Heart left ventricle (tissue), 16 donors: ENCODE results near the gene CCDC185. TPM values are rescaled to one million over a fixed set of nuclear protein-coding genes. Genes with fewer than 3 reads are reported as not detected.

Experiments used
- ATAC-seq, 4 donors: fragments of 200-7000 bp; cut with Tn5 transposase; one replicate each; pipeline ENCODE4 v1.9.1; 2020 to 2022; ENCODE audit warnings: moderate library complexity in 4 of 4, mild to moderate bottlenecking in 3 of 4, moderate number of reproducible peaks in 1 of 4
- DNase-seq, 5 donors: peaks; one replicate each; pipeline ENCODE4 v3.0.0-alpha.2; 2020
- H3K27ac ChIP-seq, 12 donors: fragments of 200-600 bp; sonication (generic) in 4 of 12; one replicate each; pipeline versions ENCODE4 v1.5.0 to v1.8.0; 2016 to 2022; ENCODE audit warnings: mild to moderate bottlenecking in 2 of 12
- H3K27me3 ChIP-seq, 9 donors: fragments of 200-600 bp; sonication (generic) in 2 of 9; one replicate each; pipeline versions ENCODE4 v1.5.1 to v1.8.0; 2016 to 2022; ENCODE audit warnings: mild to moderate bottlenecking in 3 of 9
- H3K36me3 ChIP-seq, 9 donors: fragments of 200-600 bp; sonication (generic) in 2 of 9; one replicate each; pipeline versions ENCODE4 v1.5.0 to v1.8.0; 2018 to 2022; ENCODE audit warnings: mild to moderate bottlenecking in 2 of 9
- H3K4me1 ChIP-seq, 12 donors: fragments of 200-600 bp; sonication (generic) in 4 of 12; one replicate each; pipeline versions ENCODE4 v1.5.0 to v1.8.0; 2016 to 2022; ENCODE audit warnings: mild to moderate bottlenecking in 3 of 12
- H3K4me3 ChIP-seq, 12 donors: fragments of 200-600 bp; sonication (generic) in 4 of 12; one replicate each; pipeline versions ENCODE4 v1.5.0 to v1.8.0; 2017 to 2022; ENCODE audit warnings: mild to moderate bottlenecking in 9 of 12, moderate library complexity in 4 of 12
- H3K9me3 ChIP-seq, 12 donors: fragments of 200-600 bp; sonication (generic) in 4 of 12; one replicate each; pipeline versions ENCODE4 v1.5.0 to v1.8.0; 2016 to 2022; ENCODE audit warnings: mild to moderate bottlenecking in 1 of 12
- CTCF ChIP-seq, 12 donors: fragments of 200-600 bp; sonication (generic) in 4 of 12; IDR thresholded peaks; one replicate each; pipeline versions ENCODE4 v1.5.0 to v1.8.0; 2018 to 2022; ENCODE audit warnings: antibody characterized with exemption in 12 of 12, mild to moderate bottlenecking in 5 of 12
- POLR2A ChIP-seq, 2 donors: fragments of 450-650 bp; IDR thresholded peaks; one replicate each; pipeline ENCODE4 v1.6.1; 2017; ENCODE audit warnings: antibody characterized with exemption in 2 of 2, mild to moderate bottlenecking in 2 of 2, moderate library complexity in 2 of 2
- WGBS, 4 donors: extraction: QIAGEN DNeasy Blood & Tissue Kit in 2 of 4; methylation state at CpG; one replicate each; pipeline versions ENCODE4 v1.1.5 to v1.1.7; 2013 to 2018; 5-methylcytosine and 5-hydroxymethylcytosine counted together
- intact Hi-C, 10 donors: fragments of 100-400 bp; cut with DNase I; formaldehyde crosslinking; loops; one replicate each; pipeline versions ENCODE4 v1.11.1 to v1.14.2; 2022
- polyA plus RNA-seq, 2 donors: library from polyadenylated mRNA; stranded (reverse); fragments of 200-250 nt; gene quantifications; one replicate each; pipeline ENCODE4 v1.2.3, GENCODE V29; 2013
- total RNA-seq, 9 donors: library from RNA; depleted of rRNA in 2 of 9; stranded (reverse); fragments of >200 nt in 2 of 9; fragmentation: NEBNext Ultra II Directional in 3 of 9; extraction: Animal tissue kit (Norgen Biotek cat#: 25700) in 3 of 9; gene quantifications; one replicate each; pipeline versions ENCODE4 v1.1.0 to v1.2.4, GENCODE V29; 2016 to 2023
- donor health status: ischemic (EF 13 %, LVEDD 7.1; RV severe dilation, severe dysfunction).
- donor health status: healthy with polysubstance abuse.
- donor health status: DM: no; HTN: yes; CAD: no.
- donor health status: DM: no; HTN: no; CAD: no.
- donor health status: ischemic (EF 25% LVEDD 6.9; RV normal size, moderate dysfunction).
- donor health status: ischemic (EF 25% LVEDD 5.7; RV mildly dilated, moderate dysfunction).
- donor health status: healthy.
- donor health status: DM: yes; HTN: yes; CAD: no.
- donor health status: ischemic (EF 35%, LVEDD 5.7; RV mildly dilated, moderate dysfunction).
- donor health status: nonischemic (EF 11% LVEDD 7.7; RV severe dilation, severe dysfunction).
- donor health status: DM: yes; HTN: yes; CAD: no.
- donor health status: PGD.
- donor health status: ischemic (EF 29% LVEDD 5.4; RV normal size, mild dysfunction).
- donor health status: nonischemic (EF 23%, LVEDD 6.1; RV moderate dilation, normal function).

CCDC185 gene
- total and polyA plus RNA-seq, 11 donors, result not detected

GRCh38 chr1:223363856-223364684 is 29.1 kb upstream of the CCDC185 start, which contains the start of gene SUSD4:
TSS of gene SUSD4 (minus strand) at chr1:223364176. CDS start at chr1:223363425, 751 bp downstream.
- H3K27ac ChIP-seq, result peak within 1 kb of the TSS in 4 of 12 donors; percentile 29 to 48 (median 47)
- no peaks in the 10 kb centered on the region for H3K9me3 ChIP-seq
- H3K27me3 ChIP-seq, result peaks cover 0 to 55% (median 4%) of the 10 kb centered on the region in 9 donors
- WGBS, 4 donors, result 0 to 1% (median 1%) methylated on average over 23 to 111 of the region's 111 CpGs
- ATAC-seq, result peak in 3 of 4 donors; percentile 71 to 87 (median 80)
- peaks cover 0 to 25% (median 15%) of the 10 kb centered on the region in 12 donors for H3K4me1 ChIP-seq
- no peaks in the 10 kb centered on the region for H3K36me3 ChIP-seq
- intact Hi-C loops, result loop anchor here in 3 of 10 donors (2.0 to 5.0 kb wide), 5 partner anchors 132 to 232 kb away; partner anchors contain the start of gene TLR5 (in 2 of the 3)
- DNase-seq, result peak in 3 of 5 donors; percentile 29 to 67 (median 51)
- H3K4me3 ChIP-seq, result peak within 1 kb of the TSS; percentile 39 to 77 (median 54)
- TF ChIP-seq POLR2A (IDR thresholded peaks at IDR 0.05), result no peak

DNA sequence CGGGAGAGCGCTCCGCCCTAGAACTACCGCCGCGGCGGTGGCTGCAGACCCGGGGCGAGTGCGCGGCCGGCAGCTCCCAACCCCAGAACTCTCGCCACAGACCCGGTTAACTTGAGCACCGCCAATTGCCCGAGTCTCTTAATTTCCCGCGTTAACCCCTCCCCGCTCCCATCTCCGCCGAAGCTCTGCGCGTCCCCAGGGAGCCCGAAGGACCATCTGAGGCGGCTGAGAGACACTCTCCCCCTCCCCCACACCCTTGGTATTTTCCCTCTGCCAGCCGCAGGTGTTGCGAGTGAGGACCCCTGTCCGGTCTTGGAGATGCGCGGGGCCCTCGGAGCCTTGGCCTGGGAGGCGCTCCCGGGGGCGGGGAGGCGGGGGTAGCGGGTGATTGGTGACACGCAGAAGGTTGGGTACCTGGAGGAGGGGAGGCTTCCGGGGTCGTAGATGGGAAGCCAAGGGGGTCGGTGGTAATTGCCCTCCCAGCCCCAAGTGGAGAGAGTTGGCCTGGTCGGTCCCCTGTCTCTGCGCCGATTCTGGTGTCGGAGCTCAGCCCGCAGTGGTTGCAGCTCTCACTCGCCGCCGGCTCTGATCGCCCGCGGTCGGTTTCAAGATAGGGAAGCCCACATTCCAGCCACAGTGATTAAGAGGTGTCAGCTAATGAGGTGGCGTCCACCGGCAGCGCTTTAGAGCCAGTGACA is 28.4 kb upstream of the CCDC185 start:
- DNase-seq (peak in 1 of 5 donors; percentile 37), ATAC-seq (peak in 2 of 4 donors; percentile 4 to 9)
- TF ChIP-seq POLR2A (IDR thresholded peaks at IDR 0.05) (no peak), CTCF (IDR thresholded peaks at IDR 0.05) (no peak)
- Histone ChIP-seq H3K4me1 (peaks cover 0 to 25% (median 15%) of the 10 kb centered on the region in 12 donors), H3K4me3 (peak overlapping the region; percentile 32 to 77 (median 54)), H3K9me3 (no peaks in the 10 kb centered on the region), H3K36me3 (no peaks in the 10 kb centered on the region), H3K27ac (peak overlapping the region in 2 of 12 donors; percentile 22 to 48), H3K27me3 (peaks cover 0 to 54% (median 4%) of the 10 kb centered on the region in 9 donors)
- WGBS, 4 donors, result 1 to 3% (median 2%) methylated on average over 33 to 55 of the region's 55 CpGs
- intact Hi-C loops, result loop anchor here in 3 of 10 donors (2.0 to 5.0 kb wide), 5 partner anchors 133 to 233 kb away; partner anchors contain the start of gene TLR5 (in 2 of the 3)

- no peak overlapping the region for H3K4me3 ChIP-seq
- H3K9me3 ChIP-seq, result peaks cover 0 to 9% (median 0%) of the 10 kb centered on the region in 12 donors
- DNase-seq (no peak), ATAC-seq (no peak)
- no peak for TF ChIP-seq POLR2A (IDR thresholded peaks at IDR 0.05)
- TF ChIP-seq CTCF (IDR thresholded peaks at IDR 0.05), result no peak
- H3K27me3 ChIP-seq, result peaks cover 0 to 7% (median 0%) of the 10 kb centered on the region in 9 donors
- 74 to 88% (median 79%) methylated on average over 4 of the region's 4 CpGs for WGBS, 4 donors
- H3K27ac ChIP-seq, result no peak overlapping the region
- no peaks in the 10 kb centered on the region for H3K4me1 ChIP-seq
- intact Hi-C loops, result no loop called here
- H3K36me3 ChIP-seq, result no peaks in the 10 kb centered on the region
These were observed 19.1 kb upstream of the CCDC185 start for GRCh38 chr1:223374064-223374610.

DNA sequence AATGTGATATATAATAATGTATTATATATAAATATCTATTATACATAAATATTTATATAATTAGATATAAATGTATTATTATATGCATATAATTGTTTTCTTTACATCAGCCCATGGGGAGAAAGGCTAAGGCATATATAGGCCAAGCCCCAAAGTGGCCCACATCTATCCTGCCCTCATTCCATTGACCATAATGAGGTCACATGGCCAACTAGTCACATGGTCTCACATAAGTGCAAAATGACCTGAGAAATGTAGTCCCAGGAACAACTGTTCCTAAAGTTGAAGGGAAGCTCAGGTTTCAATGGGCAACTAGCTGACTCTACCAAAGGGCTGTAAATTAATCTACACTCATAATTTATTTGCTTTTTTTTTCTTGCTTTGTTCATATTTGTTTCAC is 14.5 kb upstream of the CCDC185 start:
- intact Hi-C loops, result no loop called here
- H3K27me3 ChIP-seq, result peaks cover 0 to 4% (median 0%) of the 10 kb centered on the region in 9 donors
- no peak for ATAC-seq
- no peaks in the 10 kb centered on the region for H3K36me3 ChIP-seq
- no peak overlapping the region for H3K27ac ChIP-seq
- no peak for DNase-seq
- H3K4me3 ChIP-seq, result no peak overlapping the region
- H3K4me1 ChIP-seq, result no peaks in the 10 kb centered on the region
- peaks cover 0 to 9% (median 0%) of the 10 kb centered on the region in 12 donors for H3K9me3 ChIP-seq
- TF ChIP-seq POLR2A (IDR thresholded peaks at IDR 0.05) (no peak), CTCF (IDR thresholded peaks at IDR 0.05) (no peak)
